Gastrocnemius medialis (tissue), 4 donors: Measurements from ENCODE around the gene MDFIC2. TPM values are rescaled to one million over a fixed set of nuclear protein-coding genes. Genes with fewer than 3 reads are reported as not detected.

Source experiments
- ATAC-seq, 2 donors: fragments of 150-250 bp; one replicate each; pipeline ENCODE4 v1.9.1; 2016
- DNase-seq, 2 donors: peaks; one replicate each; pipeline ENCODE4 v3.0.0-alpha.2; 2019
- H3K27ac ChIP-seq, 4 donors: fragments of 200-600 bp; sonication (generic); 1 replicate in 1 of 4; 2 replicates in 3 of 4; pipeline ENCODE4 v1.5.1; 2016 to 2018; ENCODE audit warnings: mild to moderate bottlenecking in 2 of 4, moderate library complexity in 1 of 4
- H3K27me3 ChIP-seq, 3 donors: fragments of 200-600 bp; sonication (generic) in 2 of 3; 1 replicate in 1 of 3; 2 replicates in 2 of 3; pipeline versions ENCODE4 v1.5.1 to v1.6.0; 2016 to 2019; ENCODE audit warnings: mild to moderate bottlenecking in 1 of 3, moderate library complexity in 1 of 3
- H3K36me3 ChIP-seq, 2 donors: fragments of 200-600 bp; sonication (generic) in 1 of 2; one replicate each; pipeline ENCODE4 v1.5.1; 2017 to 2018
- H3K4me1 ChIP-seq, 2 donors: fragments of 200-600 bp; sonication (generic) in 1 of 2; one replicate each; pipeline ENCODE4 v1.5.1; 2016 to 2017; ENCODE audit warnings: mild to moderate bottlenecking in 2 of 2
- H3K4me3 ChIP-seq, 4 donors: fragments of 200-600 bp; sonication (generic) in 3 of 4; 1 replicate in 1 of 4; 2 replicates in 3 of 4; pipeline ENCODE4 v1.5.1; 2016 to 2019; ENCODE audit warnings: mild to moderate bottlenecking in 2 of 4
- H3K9me3 ChIP-seq, 3 donors: fragments of 200-600 bp; sonication (generic) in 2 of 3; 1 replicate in 1 of 3; 2 replicates in 2 of 3; pipeline ENCODE4 v1.5.1; 2016 to 2019
- CTCF ChIP-seq, 5 experiments: fragments of 450-650 bp in 3 of 5; fragments of 200-600 bp in 2 of 5; sonication (generic) in 2 of 5; IDR thresholded peaks in 4 of 5; conservative IDR thresholded peaks in 1 of 5; 1 replicate in 4 of 5; 2 replicates in 1 of 5; pipeline ENCODE4 v1.5.1; 2016 to 2019; ENCODE audit warnings: antibody characterized with exemption in 5 of 5, mild to moderate bottlenecking in 3 of 5, moderate library complexity in 3 of 5
- POLR2A ChIP-seq, 2 donors: fragments of 450-650 bp; IDR thresholded peaks; one replicate each; pipeline ENCODE4 v1.6.1; 2017; ENCODE audit warnings: antibody characterized with exemption in 2 of 2, mild to moderate bottlenecking in 2 of 2, moderate library complexity in 2 of 2
- in situ Hi-C, 4 donors: fragments of 200-750 bp; cut with MboI; loops; one replicate each; pipeline versions ENCODE4 v1.15.0 to v1.8.0; 2017; ENCODE audit warnings: low sequenced_read_pairs in 4 of 4
- intact Hi-C: fragments of 100-400 bp; cut with DNase I; formaldehyde crosslinking; loops from one replicate; pipeline ENCODE4 v1.15.1; 2023; ENCODE audit warnings: low total_unique reads
- total RNA-seq, 4 donors: library from RNA; depleted of rRNA; stranded (reverse); fragments of >200 nt; gene quantifications; one replicate each; pipeline versions ENCODE4 v1.1.0 to v1.2.3, GENCODE V29; 2016

The MDFIC2 gene
- total RNA-seq, 4 donors from 2014 or later: not detected

- in situ Hi-C loops (no loop called here), intact Hi-C loops (no loop called here)
- H3K36me3 ChIP-seq: no peaks in the 10 kb centered on the region
- H3K9me3 ChIP-seq: no peaks in the 10 kb centered on the region
- no peaks in the 10 kb centered on the region for H3K4me1 ChIP-seq
- ATAC-seq (no peak), DNase-seq (no peak)
- no peaks in the 10 kb centered on the region for H3K27me3 ChIP-seq
- TF ChIP-seq CTCF (IDR thresholded peaks at IDR 0.05 in 4 of 5, conservative IDR thresholded peaks at IDR 0.05 in 1 of 5): no peak
- no peak for TF ChIP-seq POLR2A (IDR thresholded peaks at IDR 0.05)
- no peak overlapping the region for H3K4me3 ChIP-seq
- no peak overlapping the region for H3K27ac ChIP-seq
Measured at GRCh38 chr3:70250492-70250891, 61.9 kb downstream of the MDFIC2 start.

- intact Hi-C loops (no loop called here), in situ Hi-C loops (no loop called here)
- Histone ChIP-seq H3K27ac (no peak overlapping the region), H3K4me1 (no peaks in the 10 kb centered on the region), H3K27me3 (no peaks in the 10 kb centered on the region), H3K36me3 (no peaks in the 10 kb centered on the region), H3K9me3 (no peaks in the 10 kb centered on the region), H3K4me3 (no peak overlapping the region)
- TF ChIP-seq CTCF (IDR thresholded peaks at IDR 0.05 in 4 of 5, conservative IDR thresholded peaks at IDR 0.05 in 1 of 5) (no peak), POLR2A (IDR thresholded peaks at IDR 0.05) (no peak)
- ATAC-seq (no peak), DNase-seq (no peak)
Measured at GRCh38 chr3:70249509-70250160, 62.8 kb downstream of the MDFIC2 start.

GRCh38 chr3:70248856-70249255, 63.6 kb downstream of the MDFIC2 start:
- no peaks in the 10 kb centered on the region for H3K36me3 ChIP-seq
- H3K27ac ChIP-seq: no peak overlapping the region
- no peak for DNase-seq
- H3K4me1 ChIP-seq: no peaks in the 10 kb centered on the region
- H3K27me3 ChIP-seq: no peaks in the 10 kb centered on the region
- in situ Hi-C loops: no loop called here
- no peaks in the 10 kb centered on the region for H3K9me3 ChIP-seq
- no peak for ATAC-seq
- no peak for TF ChIP-seq POLR2A (IDR thresholded peaks at IDR 0.05)
- TF ChIP-seq CTCF (IDR thresholded peaks at IDR 0.05 in 4 of 5, conservative IDR thresholded peaks at IDR 0.05 in 1 of 5): no peak
- no peak overlapping the region for H3K4me3 ChIP-seq
- intact Hi-C loops: no loop called here

- TF ChIP-seq CTCF (IDR thresholded peaks at IDR 0.05 in 4 of 5, conservative IDR thresholded peaks at IDR 0.05 in 1 of 5): no peak
- ATAC-seq (no peak), DNase-seq (no peak)
- Histone ChIP-seq H3K27me3 (no peaks in the 10 kb centered on the region), H3K36me3 (no peaks in the 10 kb centered on the region), H3K27ac (no peak overlapping the region), H3K9me3 (no peaks in the 10 kb centered on the region), H3K4me1 (no peaks in the 10 kb centered on the region), H3K4me3 (no peak overlapping the region)
- in situ Hi-C loops: no loop called here
- intact Hi-C loops: no loop called here
Measured at GRCh38 chr3:70247955-70248354, 64.5 kb downstream of the MDFIC2 start.
